ENCODE data around the gene ANTXR2. TPM values are rescaled to one million over a fixed set of nuclear protein-coding genes. Genes with fewer than 3 reads are reported as not detected.

The ANTXR2 gene
- total RNA-seq, 5 donors from 2014 or later (not counting 1 experiment from before 2014, with no cell fraction given) = 45.1 to 64.3 (median 48.2) TPM

DNA sequence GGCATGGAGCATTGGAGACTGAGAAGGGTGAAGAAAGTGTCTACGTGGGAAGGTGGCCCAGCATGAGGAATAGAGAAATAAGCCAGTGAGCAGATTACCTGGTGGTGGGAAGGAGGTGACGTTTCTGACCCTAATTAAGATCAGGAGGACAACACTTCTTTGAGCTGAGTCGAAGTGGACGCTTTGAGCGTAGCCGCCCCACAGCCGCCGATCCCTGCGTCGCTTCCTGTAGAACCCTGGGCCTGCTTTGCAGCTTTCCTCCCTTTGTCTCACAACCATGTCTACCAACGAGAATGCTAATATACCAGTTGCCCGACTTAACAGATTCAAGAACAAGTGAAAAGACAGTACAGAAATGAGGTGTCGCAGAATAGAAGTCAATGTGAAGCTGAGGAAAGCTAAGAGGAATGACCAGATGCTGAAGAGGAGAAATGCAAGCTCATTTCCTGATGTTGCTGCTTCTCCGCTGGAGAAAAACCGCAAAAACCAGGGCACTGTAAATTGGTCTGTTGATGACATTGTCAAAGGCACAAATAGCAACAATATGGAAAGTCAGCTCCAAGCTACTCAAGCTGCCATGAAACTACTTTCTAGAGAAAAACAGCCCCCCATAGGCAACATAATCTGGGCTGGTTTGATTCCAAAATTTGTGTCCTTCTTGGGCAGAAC, 6.4 kb upstream of the ANTXR2 start:
- Mint-ChIP-seq H3K4me1 (peaks cover 20 to 36% (median 21%) of the 10 kb centered on the region in 3 donors), H3K9me3 (no peaks in the 10 kb centered on the region), H3K27me3 (no peaks in the 10 kb centered on the region), H3K4me3 (no peak overlapping the region), H3K36me3 (no peaks in the 10 kb centered on the region), H3K27ac (no peak overlapping the region)
- H3K4me3 ChIP-seq (ENCODE audit: control insufficient read depth in 1 of 2, extremely low read depth in 1 of 2, low read length in 1 of 2) = no peak overlapping the region
- no peak overlapping the region for H3K27ac ChIP-seq (ENCODE audit: low read length)
- no peak for DNase-seq
- H3K9me3 ChIP-seq = no peaks in the 10 kb centered on the region
- ATAC-seq (replicated peaks in 1 of 4) = no peak
- ChIA-PET CTCF (no interaction called here), POLR2A (no interaction called here)
- H3K4me1 ChIP-seq (ENCODE audit: control insufficient read depth in 1 of 2, extremely low read depth in 1 of 2, insufficient read depth in 2 of 2, low read length in 2 of 2) = peaks cover 0 to under 1% of the 10 kb centered on the region in 2 experiments
- 80% methylated on average over 10 of the region's 15 CpGs for WGBS (ENCODE audit: insufficient coverage)
- no peaks in the 10 kb centered on the region for H3K36me3 ChIP-seq (ENCODE audit: control insufficient read depth in 2 of 2, extremely low read depth in 1 of 2, insufficient read depth in 1 of 2, low read length in 1 of 2)
- H3K27me3 ChIP-seq (replicated peaks in 1 of 2; ENCODE audit: control insufficient read depth in 2 of 2, extremely low read depth in 1 of 2, insufficient read depth in 2 of 2, low read length in 1 of 2) = no peaks in the 10 kb centered on the region

DNA sequence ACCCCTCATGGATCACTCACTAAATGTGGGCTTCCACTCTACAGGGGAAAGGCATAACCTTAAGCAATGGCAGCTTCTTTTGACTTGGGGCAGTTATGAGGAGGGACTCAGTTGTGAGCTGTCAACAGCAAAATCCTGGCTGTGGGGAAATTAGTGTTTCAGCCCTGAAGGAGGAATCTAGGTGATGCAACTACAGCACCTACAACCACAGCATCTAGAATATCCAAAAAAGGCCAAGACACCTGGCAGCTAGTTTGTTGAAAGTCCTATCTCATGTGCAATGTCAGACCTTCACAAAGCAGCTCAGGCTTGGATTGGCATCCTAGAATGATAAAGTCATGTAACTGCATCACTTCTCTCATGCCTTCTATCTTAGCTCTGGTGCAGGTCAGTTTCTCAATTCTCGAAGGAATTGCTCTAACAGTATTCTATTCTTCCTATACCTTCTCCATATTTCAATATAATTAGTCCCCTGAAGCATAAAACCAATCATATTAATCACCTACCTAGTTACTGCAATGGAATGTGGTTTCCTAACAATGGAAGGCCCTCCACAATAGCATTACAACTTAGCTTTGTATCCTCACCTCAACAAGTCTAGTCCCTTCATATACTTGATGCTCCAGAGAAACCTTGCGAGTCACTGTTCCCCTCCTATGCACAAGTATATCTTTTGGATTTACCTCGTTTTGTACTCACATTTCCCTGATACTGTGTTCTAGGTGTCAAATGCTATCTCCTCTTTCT, 5.5 kb upstream of the ANTXR2 start:
- ATAC-seq (replicated peaks in 1 of 4) = no peak
- WGBS (ENCODE audit: insufficient coverage) = 83% methylated on average over 3 of the region's 3 CpGs
- H3K4me1 Mint-ChIP-seq = peaks cover 29 to 44% (median 30%) of the 10 kb centered on the region in 3 donors

DNA sequence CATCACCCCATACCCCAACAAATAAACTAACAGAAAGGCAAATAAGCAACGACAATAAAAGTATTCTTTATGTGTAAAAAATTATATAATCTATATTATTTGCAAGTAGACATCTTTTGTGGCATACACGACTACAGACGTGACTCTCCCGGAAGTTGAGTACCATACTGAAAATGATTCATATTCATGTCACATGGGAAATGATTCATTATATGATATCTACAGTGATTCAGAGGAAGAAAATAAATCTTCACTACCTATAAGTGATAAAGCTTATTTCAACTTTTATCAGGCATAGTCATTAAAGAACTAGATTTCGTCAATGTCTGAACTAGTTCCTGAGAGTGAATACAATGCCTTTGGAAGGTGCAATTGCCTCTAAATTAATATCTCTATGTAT, 4.6 kb upstream of the ANTXR2 start:
- no peaks in the 10 kb centered on the region for H3K9me3 Mint-ChIP-seq
- H3K27me3 Mint-ChIP-seq = no peaks in the 10 kb centered on the region
- H3K4me3 Mint-ChIP-seq = no peak overlapping the region
- POLR2A ChIA-PET = no interaction called here
- CTCF ChIA-PET = no interaction called here
- H3K27ac Mint-ChIP-seq = no peak overlapping the region
- H3K27me3 ChIP-seq (replicated peaks in 1 of 2; ENCODE audit: control insufficient read depth in 2 of 2, extremely low read depth in 1 of 2, insufficient read depth in 2 of 2, low read length in 1 of 2) = peaks cover 0 to 5% of the 10 kb centered on the region in 2 experiments
- DNase-seq (peak in 1 of 35 experiments; percentile 32), ATAC-seq (replicated peaks in 1 of 4) (peak in 2 of 4 experiments; percentile 29 to 38)
- H3K4me1 ChIP-seq (ENCODE audit: control insufficient read depth in 1 of 2, extremely low read depth in 1 of 2, insufficient read depth in 2 of 2, low read length in 2 of 2) = peaks cover 6 to 9% of the 10 kb centered on the region in 2 experiments
- WGBS (ENCODE audit: insufficient coverage) = no CpG with 5 or more reads among the region's 5 CpGs
- no peaks in the 10 kb centered on the region for H3K36me3 Mint-ChIP-seq
- no peak overlapping the region for H3K27ac ChIP-seq (ENCODE audit: low read length)
- peaks cover 33 to 48% (median 35%) of the 10 kb centered on the region in 3 donors for H3K4me1 Mint-ChIP-seq
- H3K4me3 ChIP-seq (ENCODE audit: control insufficient read depth in 1 of 2, extremely low read depth in 1 of 2, low read length in 1 of 2) = no peak overlapping the region
- H3K9me3 ChIP-seq = no peaks in the 10 kb centered on the region
- H3K36me3 ChIP-seq (ENCODE audit: control insufficient read depth in 2 of 2, extremely low read depth in 1 of 2, insufficient read depth in 1 of 2, low read length in 1 of 2) = no peaks in the 10 kb centered on the region

More for the DNA sequence above, 5.5 kb upstream of the ANTXR2 start:
- ChIA-PET POLR2A (interaction anchor here in 1 of 2 donors (0.6 kb wide), 1 partner anchor 1139 kb away, joined by 8 read pairs; the partner anchor contains the start of gene PAQR3), CTCF (no interaction called here)
- Histone ChIP-seq H3K9me3 (no peaks in the 10 kb centered on the region), H3K4me3 (ENCODE audit: control insufficient read depth in 1 of 2, extremely low read depth in 1 of 2, low read length in 1 of 2) (no peak overlapping the region), H3K4me1 (ENCODE audit: control insufficient read depth in 1 of 2, extremely low read depth in 1 of 2, insufficient read depth in 2 of 2, low read length in 2 of 2) (peaks cover 3 to 6% of the 10 kb centered on the region in 2 experiments), H3K27me3 (replicated peaks in 1 of 2; ENCODE audit: control insufficient read depth in 2 of 2, extremely low read depth in 1 of 2, insufficient read depth in 2 of 2, low read length in 1 of 2) (no peaks in the 10 kb centered on the region), H3K27ac (ENCODE audit: low read length) (no peak overlapping the region), H3K36me3 (ENCODE audit: control insufficient read depth in 2 of 2, extremely low read depth in 1 of 2, insufficient read depth in 1 of 2, low read length in 1 of 2) (no peaks in the 10 kb centered on the region)
- no peak overlapping the region for H3K4me3 Mint-ChIP-seq
- no peaks in the 10 kb centered on the region for H3K36me3 Mint-ChIP-seq
- DNase-seq = no peak
- H3K27me3 Mint-ChIP-seq = no peaks in the 10 kb centered on the region
- H3K9me3 Mint-ChIP-seq = no peaks in the 10 kb centered on the region
- H3K27ac Mint-ChIP-seq = no peak overlapping the region

DNA sequence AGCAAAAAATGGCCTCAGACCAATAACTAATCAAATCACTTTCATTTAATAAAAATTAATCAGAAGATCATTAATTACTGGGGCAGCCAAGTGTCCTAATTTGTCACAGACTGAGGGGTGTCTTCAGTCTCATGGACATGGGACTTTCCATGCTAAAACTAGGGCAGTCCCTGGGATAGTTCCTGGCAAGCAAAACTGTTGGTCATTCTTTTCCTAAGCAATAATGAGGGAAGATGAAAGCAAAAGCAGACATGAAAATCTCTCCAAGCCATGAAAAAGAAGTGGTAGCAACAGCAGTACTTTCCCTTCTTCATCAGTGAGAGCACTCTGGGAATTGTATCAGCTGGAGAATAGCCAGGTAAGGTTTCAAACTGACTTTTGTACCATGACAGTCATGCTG, 3.7 kb upstream of the ANTXR2 start:
- H3K27me3 Mint-ChIP-seq = no peaks in the 10 kb centered on the region
- H3K9me3 Mint-ChIP-seq = no peaks in the 10 kb centered on the region
- CTCF ChIA-PET = no interaction called here
- no peak for DNase-seq
- no peak for ATAC-seq (replicated peaks in 1 of 4)
- no peak overlapping the region for H3K4me3 Mint-ChIP-seq
- H3K4me1 ChIP-seq (ENCODE audit: control insufficient read depth in 1 of 2, extremely low read depth in 1 of 2, insufficient read depth in 2 of 2, low read length in 2 of 2) = peaks cover 6 to 15% of the 10 kb centered on the region in 2 experiments
- H3K9me3 ChIP-seq = no peaks in the 10 kb centered on the region
- H3K4me3 ChIP-seq (ENCODE audit: control insufficient read depth in 1 of 2, extremely low read depth in 1 of 2, low read length in 1 of 2) = no peak overlapping the region
- H3K27ac ChIP-seq (ENCODE audit: low read length) = no peak overlapping the region
- no peaks in the 10 kb centered on the region for H3K36me3 ChIP-seq (ENCODE audit: control insufficient read depth in 2 of 2, extremely low read depth in 1 of 2, insufficient read depth in 1 of 2, low read length in 1 of 2)
- H3K4me1 Mint-ChIP-seq = peaks cover 38 to 51% (median 41%) of the 10 kb centered on the region in 3 donors
- no peaks in the 10 kb centered on the region for H3K36me3 Mint-ChIP-seq
- peaks cover 0 to 5% of the 10 kb centered on the region in 2 experiments for H3K27me3 ChIP-seq (replicated peaks in 1 of 2; ENCODE audit: control insufficient read depth in 2 of 2, extremely low read depth in 1 of 2, insufficient read depth in 2 of 2, low read length in 1 of 2)
- POLR2A ChIA-PET = no interaction called here
- peak overlapping the region in 1 of 2 donors; percentile 3 for H3K27ac Mint-ChIP-seq

DNA sequence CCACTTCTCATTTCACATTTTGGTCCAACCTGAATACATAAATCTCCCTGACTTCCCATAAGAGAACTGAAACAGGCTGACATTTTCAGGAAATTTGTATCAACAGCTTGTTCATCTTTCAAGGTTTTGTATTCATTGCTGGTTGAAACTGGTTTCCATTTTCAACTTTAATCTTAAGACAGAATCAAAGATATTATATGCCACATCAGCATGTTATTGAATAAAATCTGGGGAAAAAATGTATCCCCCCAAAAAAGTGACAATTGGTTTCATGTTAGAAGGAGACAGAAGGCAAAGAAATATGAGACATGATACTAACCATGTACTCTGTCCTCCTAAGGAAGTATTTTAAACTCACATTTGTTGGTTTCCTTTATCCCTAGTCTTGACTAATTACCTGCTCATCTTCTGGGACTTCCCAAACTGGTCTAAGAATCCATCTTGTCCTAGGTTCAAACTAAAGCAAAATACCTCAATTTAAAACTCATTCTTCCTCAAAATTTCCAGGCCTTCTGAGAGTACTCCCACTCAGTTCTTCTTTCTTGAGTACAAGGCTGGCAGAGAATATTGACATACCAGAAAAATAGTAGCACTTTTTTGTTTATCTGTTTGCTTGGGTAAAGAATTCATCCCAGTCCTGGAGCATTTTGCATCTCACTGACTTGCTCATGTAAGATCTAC, 3.1 kb upstream of the ANTXR2 start:
- DNase-seq = no peak
- Histone ChIP-seq H3K4me3 (ENCODE audit: control insufficient read depth in 1 of 2, extremely low read depth in 1 of 2, low read length in 1 of 2) (no peak overlapping the region), H3K27ac (ENCODE audit: low read length) (no peak overlapping the region), H3K4me1 (ENCODE audit: control insufficient read depth in 1 of 2, extremely low read depth in 1 of 2, insufficient read depth in 2 of 2, low read length in 2 of 2) (peaks cover 9 to 16% of the 10 kb centered on the region in 2 experiments), H3K9me3 (no peaks in the 10 kb centered on the region), H3K36me3 (ENCODE audit: control insufficient read depth in 2 of 2, extremely low read depth in 1 of 2, insufficient read depth in 1 of 2, low read length in 1 of 2) (no peaks in the 10 kb centered on the region), H3K27me3 (replicated peaks in 1 of 2; ENCODE audit: control insufficient read depth in 2 of 2, extremely low read depth in 1 of 2, insufficient read depth in 2 of 2, low read length in 1 of 2) (peaks cover 0 to 5% of the 10 kb centered on the region in 2 experiments)
- H3K27me3 Mint-ChIP-seq = no peaks in the 10 kb centered on the region
- no peaks in the 10 kb centered on the region for H3K9me3 Mint-ChIP-seq
- no peak for ATAC-seq (replicated peaks in 1 of 4)
- peak overlapping the region; percentile 44 to 91 for H3K27ac Mint-ChIP-seq
- POLR2A ChIA-PET = no interaction called here
- H3K4me1 Mint-ChIP-seq = peaks cover 43 to 56% (median 47%) of the 10 kb centered on the region in 3 donors
- H3K36me3 Mint-ChIP-seq = peaks cover 3% of the 10 kb centered on the region
- H3K4me3 Mint-ChIP-seq = no peak overlapping the region
- CTCF ChIA-PET = interaction anchor here in 1 of 2 donors (0.7 kb wide), 1 partner anchor 49 kb away, joined by 3 read pairs; no protein-coding TSS in a partner anchor

DNA sequence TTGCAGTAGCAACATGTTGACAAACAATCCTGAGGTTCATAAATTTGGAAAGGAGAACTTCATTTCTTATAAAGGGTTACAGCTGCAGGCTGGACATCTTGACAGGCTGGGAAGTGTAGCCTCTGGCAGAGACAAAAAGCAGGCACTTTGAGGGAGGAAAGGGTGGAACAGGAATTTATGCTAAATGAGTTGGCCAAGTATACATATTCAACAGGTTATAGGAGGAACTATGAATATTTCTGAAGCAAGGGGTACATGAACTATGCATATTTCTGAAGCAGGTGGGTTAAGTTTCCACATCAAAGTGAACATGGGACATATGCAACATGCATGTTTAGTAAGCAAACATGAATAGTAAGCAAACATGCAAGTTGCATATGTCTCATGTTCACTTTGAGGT, 1.6 kb upstream of the ANTXR2 start:
- ChIA-PET CTCF (interaction anchor here (0.7 to 2.1 kb wide), 3 partner anchors 16 to 97 kb away, joined by 3 to 12 read pairs (median 3); no protein-coding TSS in a partner anchor), POLR2A (interaction anchor here in 1 of 2 donors (1.4 kb wide), 1 partner anchor 15 kb away, joined by 7 read pairs; no protein-coding TSS in a partner anchor)
- H3K9me3 Mint-ChIP-seq = no peaks in the 10 kb centered on the region
- H3K27ac ChIP-seq (ENCODE audit: low read length) = peak overlapping the region; percentile 93
- ATAC-seq (replicated peaks in 1 of 4) (no peak), DNase-seq (no peak)
- peaks cover 0 to 5% of the 10 kb centered on the region in 2 experiments for H3K27me3 ChIP-seq (replicated peaks in 1 of 2; ENCODE audit: control insufficient read depth in 2 of 2, extremely low read depth in 1 of 2, insufficient read depth in 2 of 2, low read length in 1 of 2)
- no peaks in the 10 kb centered on the region for H3K36me3 ChIP-seq (ENCODE audit: control insufficient read depth in 2 of 2, extremely low read depth in 1 of 2, insufficient read depth in 1 of 2, low read length in 1 of 2)
- H3K4me1 ChIP-seq (ENCODE audit: control insufficient read depth in 1 of 2, extremely low read depth in 1 of 2, insufficient read depth in 2 of 2, low read length in 2 of 2) = peaks cover 13 to 16% of the 10 kb centered on the region in 2 experiments
- peak overlapping the region in 1 of 3 donors; percentile 95 for H3K4me3 Mint-ChIP-seq
- no peak overlapping the region for H3K4me3 ChIP-seq (ENCODE audit: control insufficient read depth in 1 of 2, extremely low read depth in 1 of 2, low read length in 1 of 2)
- no peaks in the 10 kb centered on the region for H3K27me3 Mint-ChIP-seq
- peaks cover 58 to 69% (median 61%) of the 10 kb centered on the region in 3 donors for H3K4me1 Mint-ChIP-seq
- no peaks in the 10 kb centered on the region for H3K9me3 ChIP-seq
- H3K36me3 Mint-ChIP-seq = peaks cover 7% of the 10 kb centered on the region
- peak overlapping the region; percentile 91 to 95 for H3K27ac Mint-ChIP-seq

Measured in T-cell (primary cell).